HCT116 (cell line): Measurements from ENCODE around the gene C2orf74. TPM values are rescaled to one million over a fixed set of nuclear protein-coding genes. Genes with fewer than 3 reads are reported as not detected.

Source experiments
- ATAC-seq: fragments of 200-7000 bp; cut with Tn5 transposase; 2 replicates; pipeline ENCODE4 v1.9.1; 2020; ENCODE audit warnings: mild to moderate bottlenecking, moderate library complexity
- BruUV-seq: library from RNA; stranded (reverse); fragments of 400-500 nt; replicated peaks from 2 replicates; lab custom pipeline; 2021; lab: Mats Ljungman, UMichigan
- CTCF ChIA-PET: fragments of 300-600 bp; sonication (Branson Sonifier 250); formaldehyde crosslinking; loops from one replicate; lab custom pipeline; 2021; ENCODE audit warnings: antibody characterized with exemption; lab: Charles Lee
- POLR2A ChIA-PET: fragments of 300-600, 350-600 bp; sonication (Branson Sonifier 250); formaldehyde crosslinking; loops from one replicate; lab custom pipeline; 2021; ENCODE audit warnings: antibody characterized with exemption; lab: Charles Lee
- RAD21 ChIA-PET, 2 experiments: fragments of 300-600 bp; sonication (Branson Sonifier 250); formaldehyde crosslinking; loops; one replicate each; lab custom pipeline; 2023; ENCODE audit warnings: low total read pairs in 2 of 2; ENCODE audit not compliant: uncharacterized antibody in 2 of 2, unreplicated experiment in 2 of 2, low non-redundant PET in 1 of 2; lab: Charles Lee
- DNase-seq: peaks from one replicate; pipeline ENCODE4 v3.0.0-alpha.2; 2010; ENCODE audit warnings: low read depth, low spot score
- H2AFZ ChIP-seq: fragments of 200-600 bp; shearing (Covaris generic), sonication (generic); 2 replicates; pipeline ENCODE4 v1.6.1; 2017; ENCODE audit warnings: low read depth, mixed run types, mixed read lengths, antibody characterized with exemption, low read length; ENCODE audit not compliant: poor library complexity, severe bottlenecking
- H3K27ac ChIP-seq: 2 replicates; pipeline ENCODE4 v1.5.1; 2012; ENCODE audit warnings: low read depth, low read length
- H3K27me3 ChIP-seq: fragments of 200-600 bp; sonication (generic); 2 replicates; pipeline ENCODE4 v1.6.1; 2016; ENCODE audit warnings: mixed run types, low read length, mixed read lengths; ENCODE audit not compliant: insufficient read depth
- H3K36me3 ChIP-seq, 2 experiments: fragments of 200-500 bp in 1 of 2; fragments of 200-600 bp in 1 of 2; sonication (Bioruptor generic) in 1 of 2; sonication (generic) in 1 of 2; 2 replicates each; pipeline versions ENCODE4 v1.5.1 to v1.6.1; 2014 to 2016; ENCODE audit warnings: low read length in 2 of 2, inconsistent platforms in 1 of 2, mixed read lengths in 1 of 2, mixed run types in 1 of 2; ENCODE audit not compliant: insufficient read depth in 2 of 2, control insufficient read depth in 1 of 2
- H3K4me1 ChIP-seq, 2 experiments: fragments of 200-600 bp in 1 of 2; sonication (generic) in 1 of 2; 2 replicates each; pipeline versions ENCODE4 v1.5.1 to v1.6.1; 2012 to 2017; ENCODE audit warnings: low read length in 2 of 2, inconsistent platforms in 1 of 2, mild to moderate bottlenecking in 1 of 2, mixed read lengths in 1 of 2, mixed run types in 1 of 2, moderate library complexity in 1 of 2; ENCODE audit not compliant: insufficient read depth in 2 of 2, control insufficient read depth in 1 of 2
- H3K4me2 ChIP-seq: fragments of 200-600 bp; sonication (generic); 2 replicates; pipeline ENCODE4 v1.6.1; 2017; ENCODE audit warnings: mixed run types, low read length, mixed read lengths
- H3K4me3 ChIP-seq, 2 experiments: fragments of 200-600 bp in 1 of 2; sonication (generic) in 1 of 2; replicated peaks in 1 of 2; 2 replicates each; pipeline ENCODE4 v1.5.1; 2011 to 2016; ENCODE audit warnings: low read length in 2 of 2, control low read depth in 1 of 2, low read depth in 1 of 2, mild to moderate bottlenecking in 1 of 2, mixed read lengths in 1 of 2, mixed run types in 1 of 2
- H3K79me2 ChIP-seq: fragments of 200-600 bp; sonication (generic); 2 replicates; pipeline ENCODE4 v1.6.1; 2017; ENCODE audit warnings: mild to moderate bottlenecking, mixed run types, low read length, moderate library complexity, mixed read lengths; ENCODE audit not compliant: insufficient read depth
- H3K9ac ChIP-seq: fragments of 200-600 bp; sonication (generic); 2 replicates; pipeline ENCODE4 v1.6.1; 2016; ENCODE audit warnings: low read length, mixed read lengths
- H3K9me2 ChIP-seq: fragments of 200-600 bp; sonication (generic), shearing (Covaris generic); 2 replicates; pipeline ENCODE4 v1.6.1; 2017; ENCODE audit warnings: mixed run types, mild to moderate bottlenecking, moderate library complexity; ENCODE audit not compliant: insufficient read depth
- H3K9me3 ChIP-seq, 2 experiments: fragments of 200-500 bp in 1 of 2; fragments of 200-600 bp in 1 of 2; sonication (Bioruptor generic) in 1 of 2; sonication (generic) in 1 of 2; 2 replicates each; pipeline ENCODE4 v1.6.1; 2014 to 2017; ENCODE audit warnings: low read length in 2 of 2, mixed read lengths in 2 of 2, inconsistent platforms in 1 of 2, low read depth in 1 of 2, mild to moderate bottlenecking in 1 of 2, mixed run types in 1 of 2, moderate library complexity in 1 of 2; ENCODE audit not compliant: control insufficient read depth in 1 of 2, insufficient read depth in 1 of 2
- H4K20me1 ChIP-seq: fragments of 200-600 bp; sonication (generic), shearing (Covaris generic); 2 replicates; pipeline ENCODE4 v1.6.1; 2017; ENCODE audit warnings: mixed run types, mild to moderate bottlenecking, moderate library complexity; ENCODE audit not compliant: insufficient read depth
- CEBPB ChIP-seq: IDR thresholded peaks from 2 replicates; pipeline ENCODE4 v1.6.1; 2012; ENCODE audit warnings: low read depth
- ELF1 ChIP-seq: IDR thresholded peaks from 2 replicates; pipeline ENCODE4 v1.6.1; 2012; ENCODE audit warnings: low read depth, borderline replicate concordance
- JUND ChIP-seq: IDR thresholded peaks from 2 replicates; pipeline ENCODE4 v1.6.1; 2012
- POLR2A ChIP-seq: IDR thresholded peaks from 2 replicates; pipeline ENCODE4 v1.7.0; 2011; ENCODE audit warnings: borderline replicate concordance; ENCODE audit not compliant: insufficient read depth, insufficient read length; ENCODE audit errors: extremely low read depth
- RAD21 ChIP-seq: IDR thresholded peaks from 2 replicates; pipeline ENCODE4 v1.6.1; 2012; ENCODE audit warnings: low read depth, mild to moderate bottlenecking
- SP1 ChIP-seq: IDR thresholded peaks from 2 replicates; pipeline ENCODE4 v1.6.1; 2012; ENCODE audit warnings: low read depth
- SRF ChIP-seq: IDR thresholded peaks from 2 replicates; pipeline ENCODE4 v1.6.1; 2012; ENCODE audit warnings: low read depth
- YY1 ChIP-seq: IDR thresholded peaks from 2 replicates; pipeline ENCODE4 v1.6.1; 2011; ENCODE audit warnings: low read length, low read depth, moderate library complexity, mild to moderate bottlenecking; ENCODE audit not compliant: insufficient replicate concordance; ENCODE audit errors: extremely low read depth
- ZFX ChIP-seq: fragments of 450-650 bp; IDR thresholded peaks from 2 replicates; pipeline ENCODE4 v1.6.1; 2017
- ZNF274 ChIP-seq: fragments of 200-500 bp; sonication (Bioruptor generic); IDR thresholded peaks from 2 replicates; pipeline ENCODE4 v1.6.1; 2014; ENCODE audit warnings: mild to moderate bottlenecking, low read depth, low read length, inconsistent platforms
- intact Hi-C: fragments of 100-400 bp; cut with micrococcal nuclease; formaldehyde crosslinking; loops from 2 replicates; pipeline ENCODE4 v1.10.0; 2022
- total RNA-seq: library from RNA; stranded (reverse); gene quantifications from one replicate; pipeline ENCODE4 v1.2.1, GENCODE V29; 2021; ENCODE audit not compliant: unreplicated experiment
- TF ChIP-seq, protein P1 (sequence below): IDR thresholded peaks from 2 replicates; pipeline ENCODE4 v1.6.1; 2012
- TF ChIP-seq, protein P2 (sequence below): IDR thresholded peaks from 2 replicates; pipeline ENCODE4 v1.6.1; 2012; ENCODE audit warnings: low read depth

Gene C2orf74
- total RNA-seq, 1 experiment from 2014 or later, result not detected

DNA sequence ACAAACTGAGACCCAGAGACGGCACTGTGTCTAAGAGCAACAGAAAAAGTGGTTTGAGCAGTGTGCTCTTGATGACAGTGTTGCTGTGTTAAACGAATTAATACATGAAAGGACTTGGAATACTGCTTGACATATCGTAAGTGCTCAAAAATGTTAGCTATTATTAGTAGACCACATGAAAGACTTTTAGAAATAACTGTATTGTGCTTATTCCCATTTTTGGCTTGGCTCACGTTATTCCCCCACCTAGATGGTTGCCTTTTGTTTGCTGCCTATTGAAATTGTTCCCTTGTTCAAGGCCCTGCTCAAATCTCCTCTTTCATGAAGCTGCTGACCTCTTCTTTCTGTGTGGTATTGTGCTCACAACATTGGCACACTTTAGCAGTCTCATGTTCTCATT lies 27.8 kb upstream of the C2orf74 start:
- no peak for TF ChIP-seq CEBPB
- TF ChIP-seq SP1, result no peak
- no peak for TF ChIP-seq ZFX
- no peak for TF ChIP-seq SRF
- TF ChIP-seq ELF1, result no peak
- TF ChIP-seq, protein P1, sequence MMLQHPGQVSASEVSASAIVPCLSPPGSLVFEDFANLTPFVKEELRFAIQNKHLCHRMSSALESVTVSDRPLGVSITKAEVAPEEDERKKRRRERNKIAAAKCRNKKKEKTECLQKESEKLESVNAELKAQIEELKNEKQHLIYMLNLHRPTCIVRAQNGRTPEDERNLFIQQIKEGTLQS, result no peak
- no peak for TF ChIP-seq ZNF274
- no peak for TF ChIP-seq YY1
- TF ChIP-seq, protein P2, sequence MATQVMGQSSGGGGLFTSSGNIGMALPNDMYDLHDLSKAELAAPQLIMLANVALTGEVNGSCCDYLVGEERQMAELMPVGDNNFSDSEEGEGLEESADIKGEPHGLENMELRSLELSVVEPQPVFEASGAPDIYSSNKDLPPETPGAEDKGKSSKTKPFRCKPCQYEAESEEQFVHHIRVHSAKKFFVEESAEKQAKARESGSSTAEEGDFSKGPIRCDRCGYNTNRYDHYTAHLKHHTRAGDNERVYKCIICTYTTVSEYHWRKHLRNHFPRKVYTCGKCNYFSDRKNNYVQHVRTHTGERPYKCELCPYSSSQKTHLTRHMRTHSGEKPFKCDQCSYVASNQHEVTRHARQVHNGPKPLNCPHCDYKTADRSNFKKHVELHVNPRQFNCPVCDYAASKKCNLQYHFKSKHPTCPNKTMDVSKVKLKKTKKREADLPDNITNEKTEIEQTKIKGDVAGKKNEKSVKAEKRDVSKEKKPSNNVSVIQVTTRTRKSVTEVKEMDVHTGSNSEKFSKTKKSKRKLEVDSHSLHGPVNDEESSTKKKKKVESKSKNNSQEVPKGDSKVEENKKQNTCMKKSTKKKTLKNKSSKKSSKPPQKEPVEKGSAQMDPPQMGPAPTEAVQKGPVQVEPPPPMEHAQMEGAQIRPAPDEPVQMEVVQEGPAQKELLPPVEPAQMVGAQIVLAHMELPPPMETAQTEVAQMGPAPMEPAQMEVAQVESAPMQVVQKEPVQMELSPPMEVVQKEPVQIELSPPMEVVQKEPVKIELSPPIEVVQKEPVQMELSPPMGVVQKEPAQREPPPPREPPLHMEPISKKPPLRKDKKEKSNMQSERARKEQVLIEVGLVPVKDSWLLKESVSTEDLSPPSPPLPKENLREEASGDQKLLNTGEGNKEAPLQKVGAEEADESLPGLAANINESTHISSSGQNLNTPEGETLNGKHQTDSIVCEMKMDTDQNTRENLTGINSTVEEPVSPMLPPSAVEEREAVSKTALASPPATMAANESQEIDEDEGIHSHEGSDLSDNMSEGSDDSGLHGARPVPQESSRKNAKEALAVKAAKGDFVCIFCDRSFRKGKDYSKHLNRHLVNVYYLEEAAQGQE, result no peak
- TF ChIP-seq RAD21, result no peak
- no peak for TF ChIP-seq JUND
- TF ChIP-seq POLR2A, result no peak
- no TSS peak for BruUV-seq
- Histone ChIP-seq H4K20me1 (no peaks in the 10 kb centered on the region; the same call in 1 of the 2 replicates), H3K9ac (no peak overlapping the region), H3K9me3 (no peaks in the 10 kb centered on the region), H3K4me1 (no peaks in the 10 kb centered on the region), H3K9me2 (no peaks in the 10 kb centered on the region), H3K27me3 (no peaks in the 10 kb centered on the region), H2AFZ (no peak overlapping the region), H3K27ac (no peak overlapping the region), H3K4me2 (no peak overlapping the region), H3K4me3 (no peak overlapping the region), H3K36me3 (no peaks in the 10 kb centered on the region), H3K79me2 (no peaks in the 10 kb centered on the region)
- ATAC-seq, result no peak
- no peak for DNase-seq
- POLR2A ChIA-PET, result no interaction called here
- RAD21 ChIA-PET, result interaction anchor here in 1 of 2 experiments (0.6 kb wide), 1 partner anchor 764 kb away, joined by 3 read pairs; no protein-coding TSS in a partner anchor
- intact Hi-C loops, result loop anchor here (10.0 kb wide), 1 partner anchor 781 kb away; no protein-coding TSS in a partner anchor
- CTCF ChIA-PET, result interaction anchor here (0.6 kb wide), 1 partner anchor 584 kb away, joined by 5 read pairs; no protein-coding TSS in a partner anchor
